GM18873 (cell line): ENCODE measurements around the gene CORO2B.

ENCODE experiments used
- ATAC-seq: cut with Tn5 transposase; IDR thresholded peaks from one replicate; pipeline ENCODE4 v1.9.1; 2021; ENCODE audit warnings: mild to moderate bottlenecking, moderate library complexity, moderate number of reproducible peaks; ENCODE audit not compliant: unreplicated experiment, low FRiP score

Gene CORO2B

GRCh38 chr15:68623301-68623892 is 44.6 kb downstream of the CORO2B start:
- ATAC-seq: no peak

GRCh38 chr15:68625853-68626252 is 47.1 kb downstream of the CORO2B start:
- no peak for ATAC-seq

GRCh38 chr15:68626283-68626682 is 47.5 kb downstream of the CORO2B start:
- ATAC-seq: no peak

- no peak for ATAC-seq
Measured at GRCh38 chr15:68626739-68627138, 47.9 kb downstream of the CORO2B start.

- no peak for ATAC-seq
Measured at GRCh38 chr15:68627476-68627875, 48.7 kb downstream of the CORO2B start.

GRCh38 chr15:68627995-68628394 is 49.2 kb downstream of the CORO2B start:
- ATAC-seq: no peak

GRCh38 chr15:68629519-68630210 is 50.9 kb downstream of the CORO2B start:
- ATAC-seq: no peak

- ATAC-seq: no peak
Measured at GRCh38 chr15:68630211-68630555, 51.4 kb downstream of the CORO2B start.

GRCh38 chr15:68630836-68631235 is 52.0 kb downstream of the CORO2B start:
- no peak for ATAC-seq

- no peak for ATAC-seq
Measured at GRCh38 chr15:68631601-68632051, 52.8 kb downstream of the CORO2B start.

- no peak for ATAC-seq
Measured at GRCh38 chr15:68632101-68632500, 53.3 kb downstream of the CORO2B start.

- no peak for ATAC-seq
Measured at GRCh38 chr15:68633231-68634121, 54.7 kb downstream of the CORO2B start.

- no peak for ATAC-seq
Measured at GRCh38 chr15:68634122-68634482, 55.3 kb downstream of the CORO2B start.

- ATAC-seq: no peak
Measured at GRCh38 chr15:68634531-68634930, 55.7 kb downstream of the CORO2B start.

GRCh38 chr15:68635141-68635540 is 56.3 kb downstream of the CORO2B start:
- ATAC-seq: no peak

- ATAC-seq: no peak
Measured at GRCh38 chr15:68636256-68636655, 57.5 kb downstream of the CORO2B start.

GRCh38 chr15:68637767-68638404 is 59.1 kb downstream of the CORO2B start:
- ATAC-seq: no peak

GRCh38 chr15:68638953-68639515 is 60.2 kb downstream of the CORO2B start:
- ATAC-seq: no peak

- ATAC-seq: no peak
Measured at GRCh38 chr15:68639926-68640600, 61.3 kb downstream of the CORO2B start.

- no peak for ATAC-seq
Measured at GRCh38 chr15:68640791-68641331, 62.1 kb downstream of the CORO2B start.
